Psoas muscle (tissue), 8 donors: Measurements from ENCODE around the gene KAZN. TPM values are rescaled to one million over a fixed set of nuclear protein-coding genes. Genes with fewer than 3 reads are reported as not detected.

Experiments used
- ATAC-seq, 4 donors: fragments of 200-7000 bp; cut with Tn5 transposase; one replicate each; pipeline ENCODE4 v1.9.1; 2020; ENCODE audit warnings: moderate library complexity in 3 of 4, mild to moderate bottlenecking in 2 of 4
- DNase-seq, 2 donors: peaks; one replicate each; pipeline ENCODE4 v3.0.0-alpha.2; 2020
- H3K27ac ChIP-seq: fragments of 200-600 bp; one replicate; pipeline ENCODE4 v1.8.0; 2022
- H3K27me3 ChIP-seq, 3 donors: fragments of 200-600 bp in 1 of 3; one replicate each; pipeline versions ENCODE4 v1.6.1 to v1.8.0; 2013 to 2022; ENCODE audit warnings: low read length in 2 of 3, mild to moderate bottlenecking in 2 of 3, moderate library complexity in 1 of 3; ENCODE audit not compliant: insufficient read depth in 3 of 3
- H3K36me3 ChIP-seq, 2 donors: fragments of 200-600 bp in 1 of 2; one replicate each; pipeline versions ENCODE4 v1.6.1 to v1.8.0; 2013 to 2022; ENCODE audit warnings: low read depth in 1 of 2, mild to moderate bottlenecking in 1 of 2, moderate library complexity in 1 of 2; ENCODE audit not compliant: insufficient read depth in 1 of 2
- H3K4me1 ChIP-seq: fragments of 200-600 bp; one replicate; pipeline ENCODE4 v1.8.0; 2022
- H3K4me3 ChIP-seq: fragments of 200-600 bp; one replicate; pipeline ENCODE4 v1.8.0; 2022; ENCODE audit warnings: mild to moderate bottlenecking
- H3K9me3 ChIP-seq: fragments of 200-600 bp; one replicate; pipeline ENCODE4 v1.8.0; 2022
- CTCF ChIP-seq: fragments of 200-600 bp; IDR thresholded peaks from one replicate; pipeline ENCODE4 v1.8.0; 2022; ENCODE audit warnings: antibody characterized with exemption
- WGBS, 3 donors: extraction: QIAGEN DNeasy Blood & Tissue Kit; methylation state at CpG; one replicate each; pipeline versions ENCODE4 v1.1.6 to v1.1.7; 2013; 5-methylcytosine and 5-hydroxymethylcytosine counted together
- intact Hi-C, 2 donors: fragments of 100-400 bp; cut with DNase I; formaldehyde crosslinking; loops; one replicate each; pipeline versions ENCODE4 v1.11.0 to v1.14.2; 2022
- polyA plus RNA-seq, 3 donors: library from polyadenylated mRNA; stranded (reverse); fragments of 200-250 nt; gene quantifications; one replicate each; pipeline ENCODE4 v1.2.3, GENCODE V29; 2013
- total RNA-seq, 4 donors: library from RNA; stranded (reverse); fragmentation: NEBNext Ultra II Directional in 2 of 4; extraction: Animal tissue kit (Norgen Biotek cat#: 25700) in 2 of 4; gene quantifications; one replicate each; pipeline versions ENCODE4 v1.2.1 to v1.2.4, GENCODE V29; 2021 to 2023
- donor health status: healthy with polysubstance abuse.
- donor health status: DM: no; HTN: no; CAD: no; lungs with moderate emphysema.
- donor health status: Bipolar disorder and iron deficiency.
- donor health status: healthy.
- donor health status: DM: yes; HTN: yes; CAD: no.
- donor health status: DM: no; HTN: no; CAD: no.
- donor health status: DM: no; HTN: no; CAD: no.
- donor health status: DM: yes; HTN: yes; CAD: no.

The KAZN gene
- total and polyA plus RNA-seq, 7 donors: 0.23 to 2.3 (median 0.97) TPM

- no peak for TF ChIP-seq CTCF
- Histone ChIP-seq H3K4me3 (no peak overlapping the region), H3K27me3 (peaks cover 0 to 9% (median 0%) of the 10 kb centered on the region in 3 donors), H3K9me3 (no peaks in the 10 kb centered on the region), H3K36me3 (no peaks in the 10 kb centered on the region), H3K4me1 (no peaks in the 10 kb centered on the region), H3K27ac (no peak overlapping the region)
- ATAC-seq (no peak), DNase-seq (no peak)
- intact Hi-C loops: no loop called here
- 48 to 73% (median 66%) methylated on average over 4 of the region's 4 CpGs for WGBS, 3 donors
Observed at GRCh38 chr1:14869187-14869586, 270.7 kb downstream of the KAZN start.

GRCh38 chr1:14871218-14871970 is 272.9 kb downstream of the KAZN start:
- no peak for TF ChIP-seq CTCF
- Histone ChIP-seq H3K4me3 (no peak overlapping the region), H3K9me3 (no peaks in the 10 kb centered on the region), H3K27me3 (peaks cover 0 to 9% (median 0%) of the 10 kb centered on the region in 3 donors), H3K27ac (no peak overlapping the region), H3K36me3 (no peaks in the 10 kb centered on the region), H3K4me1 (no peaks in the 10 kb centered on the region)
- 64 to 72% (median 72%) methylated on average over 6 of the region's 6 CpGs for WGBS, 3 donors
- intact Hi-C loops: no loop called here
- DNase-seq (no peak), ATAC-seq (no peak)

- Histone ChIP-seq H3K27ac (no peak overlapping the region), H3K36me3 (no peaks in the 10 kb centered on the region), H3K9me3 (no peaks in the 10 kb centered on the region), H3K4me3 (no peak overlapping the region), H3K27me3 (peaks cover 0 to 9% (median 0%) of the 10 kb centered on the region in 3 donors), H3K4me1 (no peaks in the 10 kb centered on the region)
- no peak for TF ChIP-seq CTCF
- intact Hi-C loops: no loop called here
- WGBS, 3 donors: 86 to 91% (median 87%) methylated on average over 3 of the region's 3 CpGs
- DNase-seq: no peak
- ATAC-seq: no peak
Observed at GRCh38 chr1:14872762-14873161, 274.3 kb downstream of the KAZN start.

- intact Hi-C loops: no loop called here
Observed at GRCh38 chr1:14873677-14874076, 275.2 kb downstream of the KAZN start.

More at GRCh38 chr1:14873677-14874076, 275.2 kb downstream of the KAZN start:
- Histone ChIP-seq H3K27me3 (peaks cover 0 to 9% (median 0%) of the 10 kb centered on the region in 3 donors), H3K27ac (no peak overlapping the region), H3K36me3 (no peaks in the 10 kb centered on the region), H3K9me3 (no peaks in the 10 kb centered on the region), H3K4me3 (no peak overlapping the region), H3K4me1 (no peaks in the 10 kb centered on the region)
- WGBS, 3 donors: 65 to 74% (median 66%) methylated on average over 4 of the region's 4 CpGs
- DNase-seq (no peak), ATAC-seq (no peak)
- TF ChIP-seq CTCF: no peak
